ENCODE measurements around the gene COP1. TPM values are rescaled to one million over a fixed set of nuclear protein-coding genes. Genes with fewer than 3 reads are reported as not detected.
"Not testable (repeated sequence)": the region's sequence is repeated elsewhere in the genome, so short reads cannot be mapped to it uniquely, and the experiment has no call there.

Gene COP1
- total RNA-seq, 2 donors from 2014 or later, result 26.3 to 28.5 TPM

DNA sequence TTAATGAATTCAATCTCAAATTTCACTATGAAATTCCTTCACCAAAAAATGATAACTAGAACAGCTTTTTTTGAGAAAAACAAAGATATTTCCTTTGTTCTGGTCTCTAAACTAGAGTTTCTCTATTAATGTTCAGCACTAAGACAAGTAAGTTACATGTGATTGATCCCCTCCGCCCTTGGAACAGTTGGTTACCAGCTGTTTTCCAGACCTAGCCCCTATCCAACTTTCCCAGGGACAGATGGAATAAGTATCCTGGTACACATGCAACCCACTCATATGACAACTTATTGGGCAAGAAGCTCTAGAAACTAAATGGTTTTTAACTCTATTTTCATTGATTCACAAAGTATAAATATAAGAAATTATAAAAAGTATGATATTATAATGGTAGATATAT lies 140.4 kb downstream of the COP1 start:
- no peak for ATAC-seq
- intact Hi-C loops (cut with DNase I), result no loop called here
- no peak for DNase-seq

DNA sequence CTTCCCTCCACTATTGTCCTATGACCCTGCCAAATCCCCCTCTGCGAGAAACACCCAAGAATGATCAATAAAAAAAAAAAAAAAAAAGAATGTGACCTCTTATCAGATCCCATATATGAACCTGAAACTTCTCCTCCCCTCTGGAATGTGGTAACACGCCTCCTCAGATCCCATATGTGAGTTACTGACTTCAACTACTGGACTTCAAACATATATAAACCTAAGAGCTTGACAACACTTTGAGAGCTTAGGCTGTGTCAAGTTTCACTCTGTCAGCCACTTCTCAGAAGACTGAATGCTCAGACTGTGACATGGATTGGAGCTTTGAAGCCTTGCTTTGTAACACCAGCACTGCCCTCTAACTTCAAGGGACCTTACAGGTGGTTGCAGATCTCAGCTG lies 148.4 kb downstream of the COP1 start:
- ATAC-seq, result no peak
- no peak for DNase-seq
- intact Hi-C loops (cut with DNase I), result no loop called here

DNA sequence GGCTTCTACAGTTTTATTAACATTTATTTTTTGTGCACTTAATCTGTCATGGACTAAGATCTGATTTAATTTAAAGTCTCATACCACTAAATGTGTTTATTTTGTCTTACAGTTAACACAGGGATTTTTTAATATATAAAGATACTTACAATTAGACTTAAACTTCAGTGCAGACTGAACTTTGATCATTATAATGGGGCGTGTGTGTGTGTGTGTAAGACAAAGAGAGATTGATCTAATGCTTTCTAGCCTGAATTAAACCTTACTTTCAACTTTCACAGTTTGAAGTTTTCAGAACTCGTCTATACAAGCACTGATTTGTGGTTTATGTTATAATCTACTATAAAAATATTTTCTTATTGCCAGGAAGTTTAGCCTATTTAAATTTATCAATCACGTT lies 150.8 kb downstream of the COP1 start:
- ATAC-seq (no peak), DNase-seq (no peak)
- intact Hi-C loops (cut with DNase I), result no loop called here

DNA sequence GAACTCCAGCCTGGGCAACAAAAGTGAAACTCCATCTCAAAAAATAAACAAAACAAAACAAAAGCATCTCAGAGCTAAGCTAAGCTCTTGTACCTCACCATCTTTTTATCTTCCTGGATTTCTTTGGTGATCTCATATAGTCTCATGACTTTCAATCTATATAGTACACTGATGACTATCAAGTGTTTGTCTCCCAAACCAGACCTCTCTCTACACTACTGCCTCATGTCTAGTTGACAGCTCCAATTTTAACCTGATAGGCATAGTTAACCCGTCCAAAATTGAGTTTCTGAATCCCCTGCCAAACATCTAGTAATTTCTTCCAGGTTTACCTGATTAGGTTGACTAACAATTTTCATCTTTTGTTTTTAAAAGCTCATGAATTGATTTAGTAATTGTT lies 151.7 kb downstream of the COP1 start:
- intact Hi-C loops (cut with DNase I), result no loop called here
- ATAC-seq (no peak), DNase-seq (no peak)

DNA sequence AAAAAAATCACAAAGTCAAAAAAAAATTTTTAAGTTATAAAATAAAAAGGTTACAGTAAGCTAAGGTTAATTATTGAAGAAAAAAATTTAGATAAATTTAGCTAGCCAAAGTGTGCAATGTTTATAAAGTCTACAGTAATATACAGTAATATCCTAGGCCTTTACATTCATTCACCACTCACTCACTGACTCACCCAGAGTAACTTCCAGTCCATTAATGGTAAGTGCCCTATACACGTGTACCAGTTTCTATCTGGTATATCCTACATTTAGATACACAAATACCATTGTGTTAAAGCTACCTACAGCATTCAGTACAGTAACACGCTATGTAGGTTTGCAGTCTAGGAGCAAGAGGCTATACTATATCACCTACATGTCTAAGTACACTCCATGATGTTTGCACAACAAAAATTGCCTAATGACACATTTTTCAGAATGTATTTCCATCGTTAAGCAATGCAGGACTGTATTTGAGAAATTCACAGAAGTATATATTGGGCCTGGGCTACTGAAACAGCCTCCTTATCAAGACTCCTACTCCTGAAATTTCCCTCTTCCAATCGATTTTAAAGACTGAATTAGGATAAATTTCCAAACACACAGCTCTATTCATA lies 155.1 kb downstream of the COP1 start:
- DNase-seq (no peak), ATAC-seq (no peak)
- intact Hi-C loops (cut with DNase I), result no loop called here

DNA sequence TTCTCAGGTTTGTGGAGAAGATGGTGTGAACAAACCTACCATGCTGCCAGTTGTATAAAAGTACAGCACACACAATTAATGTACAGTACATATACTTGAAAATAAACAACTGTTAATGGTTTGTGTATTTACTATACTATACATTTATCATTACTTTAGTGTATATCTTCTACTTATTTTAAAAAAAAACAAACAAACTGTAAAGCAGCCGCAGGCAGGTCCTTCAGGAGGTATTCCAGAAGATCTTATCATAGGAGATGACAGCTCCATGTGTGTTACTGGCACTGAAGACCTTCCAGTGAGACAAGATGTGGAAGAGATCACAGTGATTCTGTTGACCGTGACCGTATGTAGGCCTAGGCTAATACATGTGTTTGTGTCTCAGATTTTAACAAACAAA lies 155.7 kb downstream of the COP1 start:
- ATAC-seq, result no peak
- intact Hi-C loops (cut with DNase I), result no loop called here
- DNase-seq, result no peak

DNA sequence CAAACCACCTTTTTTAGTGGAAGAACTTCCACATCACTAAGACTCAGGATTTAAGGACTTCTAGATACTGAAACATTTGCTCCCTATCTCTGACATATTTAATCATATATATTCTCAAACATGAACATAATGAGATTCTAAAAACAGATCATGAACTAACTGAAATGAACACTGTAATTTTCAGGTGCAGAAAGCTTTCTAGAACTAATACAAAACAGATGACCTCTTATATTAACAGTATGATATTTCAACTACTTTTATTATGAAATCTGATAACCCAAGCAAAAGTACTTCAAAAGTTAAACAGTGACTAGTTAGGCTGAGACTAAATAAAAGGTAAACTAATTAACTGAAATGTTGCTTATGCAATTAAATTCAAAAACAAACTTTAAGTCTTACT lies 157.5 kb downstream of the COP1 start:
- intact Hi-C loops (cut with DNase I), result no loop called here
- no peak for DNase-seq
- ATAC-seq, result no peak

DNA sequence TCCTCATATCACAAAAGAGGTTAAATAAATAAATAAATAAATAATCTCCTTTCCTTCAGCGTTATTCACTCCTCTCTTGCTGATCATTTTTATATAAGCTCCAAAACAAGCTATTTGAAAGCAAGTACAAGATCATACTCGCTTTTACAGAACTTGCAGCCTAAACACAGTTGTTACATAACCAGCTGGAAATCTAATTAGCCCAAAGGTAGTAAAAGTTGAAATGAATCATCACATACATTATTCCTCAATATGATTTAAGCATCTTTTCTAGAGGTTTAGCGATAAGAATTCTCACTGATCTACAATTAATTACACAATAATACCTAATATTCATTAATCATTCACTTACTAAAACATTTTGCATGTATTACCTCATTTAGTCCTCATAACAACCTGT lies 160.2 kb downstream of the COP1 start:
- DNase-seq (no peak), ATAC-seq (no peak)
- intact Hi-C loops (cut with DNase I), result no loop called here

DNA sequence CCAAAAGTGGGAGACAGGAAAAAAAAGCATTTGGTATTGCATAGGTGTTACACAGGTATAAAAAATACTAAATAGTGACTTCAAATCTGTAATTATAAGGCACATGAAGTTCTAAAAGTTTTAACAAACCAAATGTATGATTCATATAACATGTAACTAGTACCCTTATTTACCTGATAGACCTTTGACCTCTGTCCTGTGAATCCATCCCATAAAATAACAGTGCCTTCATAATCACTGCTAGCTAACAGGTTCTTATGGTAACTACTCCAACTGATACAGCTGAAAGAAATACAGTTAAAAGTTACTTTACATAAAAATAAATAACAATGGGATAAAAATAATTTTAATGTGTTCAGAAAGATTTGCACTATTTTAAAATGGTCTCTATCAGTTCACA lies 163.5 kb downstream of the COP1 start:
- intact Hi-C loops (cut with DNase I), result no loop called here
- DNase-seq (no peak), ATAC-seq (no peak)

DNA sequence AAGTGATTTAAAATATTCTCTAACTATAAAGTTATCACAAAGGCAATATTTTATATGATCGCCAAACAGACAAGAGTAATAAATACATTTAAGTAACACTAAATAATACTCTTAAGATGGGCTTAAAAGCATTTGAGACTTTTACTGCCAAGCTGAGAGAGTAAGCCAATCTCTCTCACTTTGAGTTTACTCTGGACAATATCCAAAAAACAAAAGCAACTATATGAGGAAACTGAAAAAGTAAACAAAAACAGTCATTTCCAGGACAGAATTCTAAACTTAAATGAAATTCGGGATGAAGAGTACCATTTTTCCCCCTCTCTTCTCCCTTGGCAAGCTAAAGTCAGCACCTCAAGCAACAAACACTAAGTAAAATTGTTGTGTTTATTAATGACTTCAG lies 173.2 kb downstream of the COP1 start:
- intact Hi-C loops (cut with DNase I), result no loop called here
- no peak for DNase-seq
- ATAC-seq, result no peak

DNA sequence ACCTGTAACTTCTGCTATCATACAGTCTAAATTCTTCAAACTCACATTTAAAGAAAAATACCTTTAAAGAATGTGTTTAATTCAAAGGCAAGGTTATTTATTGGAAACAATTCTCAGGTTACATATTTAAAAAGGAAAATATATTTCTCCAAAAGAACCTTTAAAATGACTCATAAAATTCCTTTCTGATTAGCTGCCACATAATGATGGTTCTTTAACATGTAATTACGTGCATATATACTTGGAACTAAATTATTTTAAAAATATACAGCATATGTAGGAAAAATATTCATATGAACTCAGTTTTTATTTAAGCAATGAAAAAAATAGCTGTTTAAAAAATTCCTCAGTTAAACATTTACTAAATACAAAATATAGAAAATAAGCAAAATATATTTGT lies 173.6 kb downstream of the COP1 start:
- DNase-seq (no peak), ATAC-seq (no peak)
- intact Hi-C loops (cut with DNase I), result no loop called here

DNA sequence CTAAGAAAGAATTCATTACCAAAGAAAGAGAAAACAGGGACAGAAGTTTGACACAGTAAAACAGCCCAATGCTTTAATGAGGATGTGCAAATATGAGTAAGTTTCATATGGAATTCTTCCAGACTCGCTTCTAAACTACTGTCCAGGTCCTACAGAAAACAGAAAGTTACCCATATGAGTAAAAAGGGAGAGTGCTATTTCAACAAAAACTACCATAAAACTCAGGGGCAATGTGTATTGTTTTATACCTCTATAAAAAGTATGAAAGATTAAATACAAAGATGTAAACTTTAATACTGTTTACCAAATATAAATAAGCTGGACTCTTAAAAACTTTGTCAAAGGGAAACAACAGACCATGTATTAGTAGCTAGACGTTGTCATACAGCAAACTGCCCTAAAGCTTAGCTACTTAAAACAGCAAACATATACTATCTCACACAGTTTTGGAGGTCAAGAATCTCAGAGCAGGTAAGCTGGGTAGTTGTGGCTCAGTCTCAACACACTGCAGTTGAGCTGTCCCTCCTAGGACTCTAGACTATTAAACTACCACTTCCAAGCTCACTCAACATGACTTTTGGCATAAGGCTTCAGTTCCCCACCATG lies 174.9 kb downstream of the COP1 start:
- DNase-seq, result no peak
- intact Hi-C loops (cut with DNase I), result no loop called here
- ATAC-seq, result no peak

DNA sequence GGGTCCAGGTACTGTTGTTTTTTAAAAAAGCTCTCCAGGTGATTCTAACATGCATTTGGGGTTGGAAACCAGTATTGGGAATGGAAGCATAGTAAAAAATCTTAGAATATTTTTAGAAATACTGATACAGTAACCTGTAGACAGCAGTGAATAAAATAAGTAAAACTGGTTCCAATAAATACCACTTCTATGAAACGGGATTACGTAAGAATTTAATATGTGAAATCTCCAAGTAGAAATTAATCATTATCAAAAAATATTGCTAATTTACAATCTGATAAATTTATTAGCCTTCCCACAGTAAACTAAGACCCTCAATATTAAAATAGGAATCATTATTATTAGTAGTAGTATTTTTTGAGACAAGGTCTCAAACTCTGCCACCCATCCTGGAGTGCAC lies 177.5 kb downstream of the COP1 start:
- no peak for ATAC-seq
- intact Hi-C loops (cut with DNase I), result no loop called here
- DNase-seq, result no peak

DNA sequence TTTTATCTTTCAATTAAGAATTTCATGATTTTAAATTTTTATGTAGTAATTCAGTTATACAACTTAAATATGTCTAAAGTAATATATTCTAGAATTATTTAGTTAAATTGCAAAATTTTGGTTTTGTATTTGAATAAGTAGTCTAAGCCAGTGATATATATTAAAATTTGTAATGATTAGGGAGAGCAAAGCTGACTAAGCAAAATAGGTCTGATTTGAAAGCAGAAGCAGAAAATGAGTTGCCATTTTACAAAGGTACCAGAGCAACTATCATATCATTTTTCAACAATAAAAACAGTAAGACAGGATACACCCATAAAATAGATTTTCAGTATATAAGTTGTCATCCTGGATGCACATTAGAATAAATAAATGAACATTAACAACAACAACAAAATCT lies 177.9 kb downstream of the COP1 start:
- DNase-seq (no peak), ATAC-seq (no peak)
- intact Hi-C loops (cut with DNase I), result no loop called here

DNA sequence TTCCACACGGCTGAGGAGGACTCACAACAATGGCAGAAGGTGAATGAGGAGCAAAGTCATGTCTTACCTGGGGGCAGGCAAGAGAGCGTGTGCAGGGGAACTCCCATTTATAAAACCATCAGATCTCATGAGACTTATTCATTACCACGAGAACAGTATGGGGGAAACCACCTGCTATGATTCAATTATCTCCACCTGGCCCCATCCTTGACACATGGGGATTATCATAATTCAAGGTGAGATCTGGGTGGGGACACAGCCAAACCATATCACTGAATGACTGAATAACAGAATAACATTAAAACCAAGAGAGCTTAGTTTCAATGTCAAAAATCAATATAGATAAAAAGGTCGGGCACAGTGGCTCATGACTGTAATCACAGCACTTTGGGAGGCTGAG lies 179.2 kb downstream of the COP1 start:
- ATAC-seq; DNase-seq; intact Hi-C loops (cut with DNase I): not testable (repeated sequence)

DNA sequence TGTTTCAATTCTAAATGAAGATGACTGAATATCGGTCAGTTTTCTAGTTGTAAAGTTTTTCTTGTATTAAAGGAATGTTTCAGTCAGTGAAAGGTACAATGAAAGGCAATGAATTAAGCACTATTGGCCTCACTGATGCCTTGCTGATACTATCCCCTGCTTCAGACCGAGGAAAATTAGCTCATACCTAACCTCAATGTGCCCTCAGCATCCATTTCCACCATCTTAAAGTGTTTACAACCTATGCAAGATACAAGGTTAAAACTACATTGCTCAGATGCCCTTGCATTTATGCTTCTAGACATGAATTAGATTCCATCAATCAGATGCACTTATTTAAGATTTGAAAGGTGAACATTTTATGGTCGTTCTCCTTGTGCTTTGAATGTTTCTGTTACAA lies 184.5 kb downstream of the COP1 start:
- intact Hi-C loops (cut with DNase I), result no loop called here
- no peak for ATAC-seq
- DNase-seq, result no peak

DNA sequence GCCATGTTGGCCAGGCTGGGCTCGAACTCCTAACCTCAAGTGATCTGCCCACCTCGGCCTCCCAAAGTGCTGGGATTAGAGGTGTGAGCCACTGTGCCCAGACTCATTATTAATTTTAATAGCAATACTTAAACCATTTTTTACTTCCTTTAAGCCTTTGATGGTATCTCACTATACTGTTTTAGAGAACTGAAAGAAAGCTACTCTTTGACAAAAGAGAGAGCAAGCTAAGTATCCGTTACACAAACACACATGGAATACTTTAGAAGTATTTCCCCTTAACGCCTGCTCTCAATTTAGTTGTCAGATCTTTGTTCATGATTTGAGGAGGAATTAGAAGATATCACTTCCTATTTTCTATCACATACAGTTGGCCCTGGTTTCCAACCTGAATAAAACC lies 189.4 kb downstream of the COP1 start:
- ATAC-seq (no peak), DNase-seq (no peak)
- intact Hi-C loops (cut with DNase I), result no loop called here

DNA sequence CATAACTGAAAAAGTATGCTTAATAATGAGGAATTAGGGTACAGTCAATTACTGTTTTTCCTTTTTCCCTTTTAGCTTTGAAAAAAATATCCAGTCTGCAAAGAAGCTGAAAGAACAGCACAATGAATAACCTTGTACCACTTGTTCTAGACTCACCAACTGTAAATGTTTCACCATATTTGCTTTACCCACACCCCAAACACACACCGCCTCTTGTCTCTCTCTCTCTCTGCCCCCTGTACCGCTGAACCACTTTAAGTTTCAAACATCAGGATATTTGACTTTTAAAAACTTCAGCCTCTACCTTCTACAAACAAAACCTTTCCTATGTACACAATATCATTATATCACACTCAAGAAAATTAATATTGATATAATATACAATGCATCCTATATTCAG lies 197.1 kb downstream of the COP1 start:
- DNase-seq (no peak), ATAC-seq (no peak)
- intact Hi-C loops (cut with DNase I), result no loop called here

DNA sequence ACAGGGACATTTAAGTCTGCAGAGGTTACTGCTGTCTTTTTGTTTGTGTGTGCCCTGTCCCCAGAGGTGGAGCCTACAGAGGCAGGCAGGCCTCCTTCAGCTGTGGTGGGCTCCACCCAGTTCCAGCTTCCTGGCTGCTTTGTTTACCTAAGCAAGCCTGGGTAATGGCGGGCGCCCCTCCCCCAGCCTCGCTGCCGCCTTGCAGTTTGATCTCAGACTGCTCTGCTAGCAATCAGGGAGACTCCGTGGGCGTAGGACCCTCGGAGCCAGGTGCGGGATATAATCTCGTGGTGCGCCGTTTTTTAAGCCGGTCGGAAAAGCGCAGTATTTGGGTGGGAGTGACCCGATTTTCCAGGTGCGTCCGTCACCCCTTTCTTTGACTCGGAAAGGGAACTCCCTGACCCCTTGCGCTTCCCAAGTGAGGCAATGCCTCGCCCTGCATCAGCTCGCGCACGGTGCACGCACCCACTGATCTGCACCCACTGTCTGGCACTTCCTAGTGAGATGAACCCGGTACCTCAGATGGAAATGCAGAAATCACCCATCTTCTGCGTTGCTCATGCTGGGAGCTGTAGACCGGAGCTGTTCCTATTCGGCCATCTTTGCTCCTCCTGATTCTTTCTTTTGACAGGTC lies 199.2 kb downstream of the COP1 start:
- intact Hi-C loops (cut with DNase I); ATAC-seq; DNase-seq: not testable (repeated sequence)

DNA sequence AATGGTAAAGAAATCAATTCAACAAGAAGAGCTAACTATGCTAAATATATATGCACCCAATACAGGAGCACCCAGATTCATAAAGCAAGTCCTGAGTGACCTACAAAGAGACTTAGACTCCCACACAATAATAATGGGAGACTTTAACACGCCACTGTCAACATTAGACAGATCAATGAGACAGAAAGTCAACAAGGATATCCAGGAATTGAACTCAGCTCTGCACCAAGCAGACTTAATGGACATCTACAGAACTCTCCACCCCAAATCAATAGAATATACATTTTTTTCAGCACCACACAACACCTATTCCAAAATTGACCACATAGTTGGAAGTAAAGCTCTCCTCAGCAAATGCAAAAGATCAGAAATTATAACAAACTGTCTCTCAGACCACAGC lies 212.4 kb downstream of the COP1 start:
- DNase-seq; ATAC-seq; intact Hi-C loops (cut with DNase I): not testable (repeated sequence)

DNA sequence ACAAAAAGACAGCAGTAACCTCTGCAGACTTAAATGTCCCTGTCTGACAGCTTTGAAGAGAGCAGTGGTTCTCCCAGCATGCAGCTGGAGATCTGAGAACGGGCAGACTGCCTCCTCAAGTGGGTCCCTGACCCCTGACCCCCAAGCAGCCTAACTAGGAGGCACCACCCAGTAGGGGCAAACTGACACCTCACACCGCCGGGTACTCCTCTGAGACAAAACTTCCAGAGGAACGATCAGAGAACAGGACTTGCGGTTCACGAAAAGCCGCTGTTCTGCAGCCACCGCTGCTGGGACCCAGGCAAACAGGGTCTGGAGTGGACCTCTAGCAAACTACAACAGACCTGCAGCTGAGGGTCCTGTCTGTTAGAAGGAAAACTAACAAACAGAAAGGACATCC lies 214.3 kb downstream of the COP1 start:
- ATAC-seq; intact Hi-C loops (cut with DNase I); DNase-seq: not testable (repeated sequence)
